Bronchial smooth muscle cell (primary cell): ENCODE results near the gene ACBD4. TPM values are rescaled to one million over a fixed set of nuclear protein-coding genes. Genes with fewer than 3 reads are reported as not detected.

ENCODE experiments used
- total RNA-seq: library from RNA; depleted of rRNA; stranded (reverse); fragments of >200 nt; gene quantifications from 2 replicates; pipeline ENCODE4 v1.2.1, GENCODE V29; 2014

The ACBD4 gene, protein sequence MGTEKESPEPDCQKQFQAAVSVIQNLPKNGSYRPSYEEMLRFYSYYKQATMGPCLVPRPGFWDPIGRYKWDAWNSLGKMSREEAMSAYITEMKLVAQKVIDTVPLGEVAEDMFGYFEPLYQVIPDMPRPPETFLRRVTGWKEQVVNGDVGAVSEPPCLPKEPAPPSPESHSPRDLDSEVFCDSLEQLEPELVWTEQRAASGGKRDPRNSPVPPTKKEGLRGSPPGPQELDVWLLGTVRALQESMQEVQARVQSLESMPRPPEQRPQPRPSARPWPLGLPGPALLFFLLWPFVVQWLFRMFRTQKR
- total RNA-seq: 5.8 and 7.4 TPM in 2 replicates

DNA sequence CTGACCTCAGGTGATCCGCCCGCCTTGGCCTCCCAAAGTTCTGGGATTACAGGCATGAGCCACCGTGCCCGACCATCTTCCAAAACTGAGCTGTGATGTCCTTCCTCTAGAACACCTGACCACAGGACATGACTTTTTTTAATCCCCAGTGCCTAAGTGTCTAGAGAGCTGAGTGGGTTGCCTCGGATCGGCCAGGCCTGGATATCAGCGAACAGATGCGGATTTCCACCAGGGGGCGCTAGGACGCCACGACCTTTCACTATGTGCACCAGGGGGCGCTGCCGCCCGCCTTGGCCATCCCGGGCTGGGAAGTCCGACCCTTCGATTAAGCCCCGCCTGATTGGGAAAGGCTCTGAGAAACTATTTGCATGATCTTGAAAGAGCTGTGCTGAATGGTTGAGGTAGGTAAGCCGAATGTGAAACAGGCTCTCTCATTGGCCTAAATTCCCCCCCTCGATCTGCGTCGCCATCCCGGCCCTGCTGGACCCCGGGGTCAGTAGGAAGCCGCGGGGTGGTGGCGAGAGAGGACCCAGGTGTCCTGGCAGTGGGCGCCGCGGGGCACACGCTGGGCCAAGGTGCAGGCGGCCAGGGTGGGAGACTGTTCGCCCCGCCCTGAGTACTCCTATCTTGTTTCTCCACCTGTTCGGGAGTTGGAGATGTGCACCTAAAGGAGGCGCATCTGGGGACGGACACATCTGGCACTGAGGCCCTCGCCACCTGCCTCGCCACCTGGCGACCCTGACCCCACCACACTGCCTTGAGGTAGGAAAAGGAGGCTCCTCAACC lies at the start of gene ACBD4:
ACBD4 (plus strand) TSS at position 496 of the 786 bp plus-strand sequence. CDS start 458 bp downstream, outside the sequence.

GRCh38 chr17:45132320-45132571 lies 3.2 kb upstream of the ACBD4 start, which contains the start of gene PLCD3:
PLCD3 (minus strand) TSS chr17:45132515; CDS start chr17:45132410, 105 bp downstream.

DNA sequence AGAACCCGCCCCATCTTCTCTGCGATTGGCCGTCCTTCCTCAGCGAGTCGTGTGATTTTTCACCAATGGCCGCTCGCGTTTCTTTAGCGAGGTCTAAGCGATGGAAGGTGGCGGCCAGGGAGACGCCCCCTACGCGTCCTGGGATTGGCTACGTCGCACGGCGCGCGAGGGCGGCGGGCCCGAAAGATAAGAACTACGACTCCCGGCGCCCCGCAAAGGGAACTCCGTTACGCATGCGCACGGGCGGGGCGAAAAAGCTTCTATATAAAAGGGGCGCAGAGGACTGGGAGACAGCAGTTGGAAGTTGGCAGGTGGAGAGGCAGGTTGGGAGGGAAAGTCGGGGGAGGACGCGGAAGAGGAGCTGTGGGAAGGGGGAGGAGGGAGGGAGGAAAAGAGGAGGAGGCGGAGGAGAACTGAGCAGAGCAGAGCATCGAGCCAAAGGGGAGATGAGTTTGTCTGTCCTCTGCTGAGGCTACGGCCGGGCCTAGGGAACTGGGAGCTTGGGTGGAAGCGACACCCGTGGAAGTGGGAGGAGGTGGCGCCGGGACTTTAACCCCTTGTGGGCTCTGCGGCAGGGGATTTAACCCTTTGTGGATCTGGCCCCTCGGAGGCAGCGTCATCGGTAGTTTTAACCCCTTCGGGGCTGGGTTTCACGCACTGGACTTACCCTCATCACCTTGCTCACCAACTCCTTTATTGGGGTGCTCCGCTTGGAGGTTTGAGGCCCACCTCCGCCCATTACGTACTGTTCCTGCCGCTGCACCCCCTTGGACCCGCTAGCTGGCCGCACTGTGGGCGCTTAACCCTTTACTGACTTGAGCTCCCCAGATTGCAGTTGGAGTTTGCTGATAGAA lies 12.9 kb downstream of the ACBD4 start, which contains the start of gene HEXIM1:
HEXIM1 (plus strand) TSS at position 293 of the 854 bp plus-strand sequence. CDS start 716 bp downstream, outside the sequence.

DNA sequence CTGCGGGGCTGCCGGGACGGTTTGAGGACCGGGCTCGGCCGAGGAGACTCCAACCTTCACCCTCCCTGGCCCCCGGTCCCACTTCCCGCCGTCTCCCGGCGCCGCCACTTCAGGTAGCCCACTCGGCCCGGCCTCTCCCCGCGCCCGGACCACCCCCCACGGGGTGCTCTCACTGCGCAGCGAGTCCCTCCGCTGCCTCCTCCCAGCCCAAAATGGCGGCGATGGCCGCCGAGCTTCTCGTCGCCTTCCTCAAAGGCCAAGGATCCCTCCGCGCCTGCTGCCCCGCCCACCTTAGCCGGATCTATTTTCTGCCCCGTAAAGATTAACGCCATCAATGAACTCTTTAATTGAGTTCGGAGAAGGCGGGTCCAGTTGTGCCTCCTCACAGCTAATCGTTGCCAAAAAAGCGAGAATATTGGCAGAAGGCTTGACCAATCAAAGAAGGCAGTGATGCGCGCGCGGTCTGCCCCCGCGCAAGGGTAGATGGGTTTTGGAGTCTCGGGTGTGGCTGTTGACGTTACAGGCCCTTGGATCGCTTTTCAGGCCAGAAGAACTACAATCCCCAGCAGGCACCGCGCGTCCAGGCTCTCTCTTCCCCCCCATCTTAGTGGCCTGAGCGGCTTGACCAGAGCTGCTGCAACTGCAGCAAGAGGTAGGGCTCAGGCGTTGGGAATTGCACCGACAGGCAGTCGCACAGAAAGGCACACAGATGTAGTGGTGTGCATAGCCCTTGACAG lies 26.0 kb downstream of the ACBD4 start, which contains the start of gene HEXIM2:
HEXIM2 (plus strand) TSS at position 588 of the 737 bp plus-strand sequence. CDS start 919 bp downstream, outside the sequence.

Other genes starting within 250 kb of the ACBD4 start
- 68.9 and 75.3 TPM in 2 replicates for gene EFTUD2, start 236.2 kb upstream of the ACBD4 start, total RNA-seq
- gene GFAP, start 220.2 kb upstream of the ACBD4 start, total RNA-seq: 0.16 and 0.17 TPM in 2 replicates
- 0.32 and 0.77 TPM in 2 replicates for gene KIF18B, start 187.9 kb upstream of the ACBD4 start, total RNA-seq
- gene C1QL1, start 167.4 kb upstream of the ACBD4 start, total RNA-seq: 0.32 and 1.1 TPM in 2 replicates
- gene DCAKD, start 84.1 kb upstream of the ACBD4 start, total RNA-seq: 30.9 and 39.3 TPM in 2 replicates
- 55.5 and 80.2 TPM in 2 replicates for gene NMT1, start 74.4 kb upstream of the ACBD4 start, total RNA-seq
- gene PLCD3, start 3.2 kb upstream of the ACBD4 start, total RNA-seq: 39.1 and 45.8 TPM in 2 replicates
- 5.5 and 8.7 TPM in 2 replicates for gene HEXIM1, start 12.8 kb downstream of the ACBD4 start, total RNA-seq
- 13.8 and 17.3 TPM in 2 replicates for gene HEXIM2, start 26.2 kb downstream of the ACBD4 start, total RNA-seq
- 9.9 and 14.5 TPM in 2 replicates for gene FMNL1, start 86.2 kb downstream of the ACBD4 start, total RNA-seq
- gene SPATA32, start 126.4 kb downstream of the ACBD4 start, total RNA-seq: not detected in 2 replicates
- gene MAP3K14, start 181.3 kb downstream of the ACBD4 start, total RNA-seq: 4.1 and 4.6 TPM in 2 replicates